ENCODE results near the gene UBE3A.
A peak's percentile ranks its signal among the peaks of the same experiment; 100 is the strongest.
"Not testable (repeated sequence)": the region's sequence is repeated elsewhere in the genome, so short reads cannot be mapped to it uniquely, and the experiment has no call there.

UBE3A gene

GRCh38 chr15:25437777-25438600 is 835 bp downstream of the UBE3A start:
- peak; percentile 19 for DNase-seq

DNA sequence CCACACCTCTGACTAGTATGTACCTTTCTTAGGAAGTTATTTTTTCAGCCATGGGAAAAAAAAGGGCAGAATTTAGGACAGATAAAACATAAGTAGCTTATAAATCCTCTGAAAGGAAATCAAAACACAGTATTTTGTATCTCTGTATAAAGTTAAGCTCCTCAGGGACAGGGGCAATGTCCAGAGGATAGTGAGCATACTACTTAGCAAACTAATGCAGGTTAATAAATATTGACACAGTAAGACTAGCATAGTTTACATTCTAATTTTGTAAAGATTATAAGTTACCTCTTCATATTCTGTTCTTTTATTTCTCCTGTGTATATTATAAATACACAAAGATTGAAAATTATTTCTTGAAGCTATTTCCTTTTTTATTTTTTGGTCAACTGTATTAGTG is 2.1 kb downstream of the UBE3A start:
- DNase-seq, result no peak

DNA sequence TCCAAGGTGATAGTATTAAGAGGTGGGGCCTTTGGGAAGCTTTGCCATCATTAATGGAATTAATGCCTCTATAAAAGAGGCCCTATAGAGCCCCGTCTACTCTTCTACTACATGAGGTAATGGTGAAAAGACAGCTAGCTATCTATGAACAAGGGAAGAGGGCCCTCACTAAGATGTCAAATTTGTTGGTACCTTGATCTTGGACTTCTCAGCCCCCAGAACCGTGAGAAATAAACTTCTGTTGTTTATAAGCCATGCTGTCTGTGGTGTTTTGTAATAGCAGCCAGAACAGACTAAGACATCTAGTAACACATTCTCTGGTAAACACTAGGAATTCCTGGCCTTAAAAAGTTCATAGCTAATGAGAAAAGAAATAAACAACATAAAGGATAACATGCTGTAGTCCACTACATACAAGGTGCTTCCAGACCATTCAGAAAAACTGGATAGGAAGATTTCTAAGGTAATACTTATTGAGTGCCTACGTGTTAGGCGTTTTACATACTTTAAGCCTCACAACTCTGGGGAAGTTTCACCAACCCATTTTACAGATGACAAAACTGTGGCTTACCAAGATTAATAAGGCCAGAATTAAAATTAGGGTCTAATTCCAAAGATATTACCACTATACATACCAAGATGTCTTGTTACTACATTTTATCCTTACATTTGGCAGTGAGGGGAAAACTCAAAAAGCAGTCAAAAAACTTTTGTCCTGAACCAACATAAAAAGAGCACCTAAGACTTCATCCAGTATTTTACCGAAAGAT is 3.2 kb downstream of the UBE3A start:
- no peak for DNase-seq

DNA sequence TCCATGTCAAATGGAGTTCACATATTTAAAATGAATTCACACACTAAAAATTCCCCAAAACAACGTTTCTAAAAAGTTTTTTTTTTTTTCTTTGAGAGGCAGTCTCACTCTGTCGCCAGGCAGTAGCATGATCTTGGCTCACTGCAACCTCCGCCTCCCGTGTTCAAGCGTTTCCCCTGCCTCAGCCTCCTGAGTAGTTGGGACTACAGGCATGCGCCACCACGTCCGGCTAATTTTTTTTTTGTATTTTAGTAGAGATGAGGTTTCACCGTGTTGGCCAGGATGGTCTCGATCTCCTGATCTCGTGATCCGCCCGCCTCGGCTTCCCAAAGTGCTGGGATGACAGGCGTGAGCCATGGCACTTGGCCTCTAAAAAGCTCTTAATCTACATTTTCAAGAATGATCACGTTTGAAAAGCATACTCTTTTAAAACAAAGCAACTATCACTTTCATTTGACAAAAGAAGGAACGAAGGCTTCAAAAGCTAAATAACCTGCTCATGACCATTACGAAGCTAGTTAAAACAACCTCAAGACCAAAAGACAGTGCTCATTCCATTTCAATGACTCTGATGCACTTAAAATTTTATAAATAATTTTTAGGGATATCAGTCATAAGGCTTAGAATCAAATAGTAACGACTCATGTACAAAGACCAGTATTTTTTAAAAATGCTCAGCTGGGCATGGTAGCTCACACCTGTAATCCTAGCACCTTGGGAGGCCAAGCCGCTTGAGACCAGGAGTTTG is 5.5 kb downstream of the UBE3A start:
- no peak for DNase-seq

DNA sequence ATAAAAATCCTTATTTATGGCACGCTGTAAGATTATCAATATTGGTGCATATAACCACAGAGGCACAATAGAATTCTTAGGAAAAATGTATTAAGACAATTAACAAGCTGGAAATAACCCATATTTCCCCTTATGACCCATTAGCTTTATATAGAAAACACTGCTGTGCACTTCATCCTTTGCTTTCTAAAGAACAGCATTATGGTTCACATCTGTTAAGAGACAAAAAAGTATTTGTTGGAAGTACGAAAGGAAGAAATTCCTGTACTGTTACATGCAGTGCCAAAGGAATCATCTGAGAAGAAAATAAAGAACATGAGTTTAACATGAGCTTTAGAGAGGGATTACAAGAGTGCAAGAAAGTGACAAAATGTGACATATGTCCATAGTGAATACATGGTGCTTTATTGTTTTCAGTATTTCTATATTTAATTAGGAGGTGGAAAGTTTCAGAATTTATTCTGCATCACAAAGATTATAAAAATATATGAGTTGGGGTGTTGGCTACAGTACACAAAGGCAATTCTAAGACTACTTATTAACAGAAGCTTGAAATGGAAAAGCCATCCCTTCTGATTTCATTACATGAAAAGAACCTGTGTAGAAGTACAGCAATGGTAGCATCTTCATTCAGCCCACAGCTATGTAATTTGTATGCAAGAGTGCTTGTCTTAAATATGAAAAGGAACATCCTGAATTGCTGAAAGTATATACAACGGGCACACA is 6.8 kb downstream of the UBE3A start:
- DNase-seq, result no peak

DNA sequence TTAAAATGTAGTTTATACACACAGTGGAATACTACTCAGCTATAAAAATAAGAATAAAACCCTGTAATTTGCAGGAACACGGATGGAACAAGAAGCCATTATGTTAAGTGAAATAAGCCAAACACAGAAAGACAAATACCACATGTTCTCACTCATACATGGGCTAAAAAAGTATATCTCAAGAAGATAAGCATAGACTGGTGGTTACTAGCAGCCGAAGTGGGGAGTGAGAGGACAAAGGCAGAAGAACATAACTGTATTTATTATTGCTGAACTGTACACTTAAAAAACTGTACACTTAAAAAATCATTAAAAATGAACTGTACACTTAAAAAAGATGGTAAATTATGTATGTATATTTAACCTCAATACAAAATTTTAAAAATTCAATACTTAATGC is 11.0 kb downstream of the UBE3A start:
- DNase-seq, result no peak

DNA sequence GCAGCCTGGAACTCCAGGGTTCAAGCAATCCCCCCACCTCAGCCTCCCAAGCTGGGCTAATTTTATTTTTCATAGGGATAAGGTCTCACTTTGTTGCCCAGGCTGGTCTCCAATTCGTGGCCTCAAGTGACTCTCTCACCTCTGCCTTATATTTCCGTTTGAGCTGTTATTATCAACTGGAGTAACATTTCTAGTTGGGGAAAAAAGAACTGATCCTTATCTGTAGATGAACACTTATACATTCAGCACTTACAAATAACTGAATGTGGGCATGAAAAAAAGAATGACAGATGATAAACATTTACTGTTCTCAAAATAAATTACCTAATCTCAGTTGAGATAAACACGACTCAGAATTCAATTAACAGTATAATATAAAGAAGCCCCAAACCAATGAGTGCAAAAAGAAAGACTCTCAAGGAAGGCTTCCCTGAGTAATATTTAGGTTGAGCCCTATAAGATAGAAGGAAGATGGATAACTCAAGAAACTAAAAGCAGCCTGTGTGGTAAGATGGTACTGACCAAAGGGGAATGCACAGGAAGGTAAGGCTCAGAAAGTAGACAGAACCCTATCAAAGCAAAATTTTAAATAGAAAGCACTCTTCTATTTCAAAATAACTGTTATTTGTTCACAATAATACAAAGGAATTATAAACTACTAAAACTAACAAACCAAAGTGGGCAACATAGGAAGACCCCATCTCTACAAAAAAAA is 11.8 kb downstream of the UBE3A start:
- DNase-seq, result no peak

DNA sequence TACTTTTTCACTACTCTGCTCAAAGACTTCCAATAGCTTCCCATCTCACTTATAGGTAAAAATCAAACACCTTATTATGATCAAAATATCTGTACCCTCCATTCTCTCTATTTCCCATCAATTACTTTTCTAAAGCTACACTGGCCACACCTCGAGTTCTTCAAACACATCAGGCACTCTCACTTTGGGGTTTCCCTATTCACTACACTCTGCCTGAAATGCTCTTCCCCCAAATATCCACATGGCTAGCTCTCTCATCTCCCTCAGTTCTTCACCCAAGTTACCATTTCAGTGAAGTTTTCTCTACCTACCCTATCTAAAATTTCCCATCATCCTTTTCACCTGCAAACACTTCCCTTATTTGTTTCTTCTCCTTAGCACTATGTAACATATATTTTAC is 14.8 kb downstream of the UBE3A start:
- no peak for DNase-seq

DNA sequence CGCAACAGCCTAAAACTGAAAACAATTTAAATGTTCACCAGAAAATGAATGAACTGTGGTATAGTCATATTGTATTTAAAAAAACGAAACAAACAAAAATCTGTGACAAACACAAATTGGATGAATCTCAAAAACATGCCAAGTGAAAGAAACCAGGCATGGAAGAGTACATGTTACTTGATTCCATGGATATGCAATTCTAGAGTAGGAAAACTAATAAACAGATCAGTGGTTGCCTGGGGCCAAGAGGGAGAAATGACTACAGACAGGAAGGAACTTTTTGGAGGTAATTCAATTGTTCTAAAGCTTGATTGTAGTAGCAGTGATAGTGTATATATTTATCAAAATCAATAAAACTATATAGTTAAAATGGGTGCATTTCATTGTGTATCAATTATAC is 16.8 kb downstream of the UBE3A start:
- no peak for DNase-seq

DNA sequence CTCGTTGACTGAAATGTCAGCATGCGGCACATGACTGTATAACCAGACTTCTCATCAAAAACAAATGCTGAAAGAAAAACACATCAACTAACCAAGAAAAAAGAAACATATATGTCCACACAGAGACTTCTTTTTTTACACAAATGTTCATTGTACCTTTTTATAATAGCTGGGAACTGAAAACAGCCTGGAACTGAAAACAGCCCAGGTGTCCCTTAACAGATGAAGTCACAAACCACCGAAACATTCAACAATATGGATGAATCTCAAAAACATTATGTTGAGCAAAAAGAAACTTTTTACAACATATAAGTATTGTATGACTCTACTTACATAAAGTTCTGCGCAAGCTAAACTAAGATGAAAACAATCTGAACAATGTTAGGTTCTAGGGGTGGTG is 20.6 kb downstream of the UBE3A start:
- no peak for DNase-seq

GRCh38 chr15:25417604-25418003 is 21.2 kb downstream of the UBE3A start:
- DNase-seq, result no peak

GRCh38 chr15:25416693-25417092 is 22.1 kb downstream of the UBE3A start:
- DNase-seq, result no peak

GRCh38 chr15:25415707-25416106 is 23.1 kb downstream of the UBE3A start:
- no peak for DNase-seq

GRCh38 chr15:25415217-25415616 is 23.6 kb downstream of the UBE3A start:
- no peak for DNase-seq

- no peak for DNase-seq
These were observed 28.2 kb downstream of the UBE3A start for GRCh38 chr15:25410649-25411048.

- DNase-seq, result not testable (repeated sequence)
These were observed 29.1 kb downstream of the UBE3A start for GRCh38 chr15:25409731-25410130.

GRCh38 chr15:25408929-25409328 is 29.9 kb downstream of the UBE3A start:
- DNase-seq, result no peak

GRCh38 chr15:25408428-25408827 is 30.4 kb downstream of the UBE3A start:
- no peak for DNase-seq

DNA sequence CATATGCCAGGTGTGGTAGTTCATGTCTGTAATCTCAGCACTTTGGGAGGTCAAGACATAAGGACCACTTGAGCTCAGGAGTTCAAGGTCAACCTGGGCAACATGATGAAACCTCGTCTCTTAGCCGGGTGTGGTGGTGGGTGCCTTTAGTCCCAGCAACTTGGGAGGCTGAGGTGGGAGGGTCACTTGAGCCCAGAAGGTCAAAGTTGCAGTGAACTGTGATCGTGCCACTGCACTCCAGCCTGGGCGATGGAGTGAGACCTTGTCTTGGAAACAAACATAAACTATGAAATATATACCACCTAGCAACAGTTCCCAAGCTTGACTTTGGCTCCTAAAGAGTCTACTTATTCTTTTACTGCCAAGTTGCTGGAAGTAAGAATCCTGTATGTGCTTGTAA is 30.9 kb downstream of the UBE3A start:
- DNase-seq, result no peak

- no peak for DNase-seq
These were observed 32.0 kb downstream of the UBE3A start for GRCh38 chr15:25406846-25407245.

GRCh38 chr15:25406261-25406660 is 32.6 kb downstream of the UBE3A start:
- no peak for DNase-seq

- DNase-seq, result no peak
These were observed 35.1 kb downstream of the UBE3A start for GRCh38 chr15:25403771-25404170.
